Measurements from ENCODE around the gene SH3GL3.

SH3GL3 gene

GRCh38 chr15:83474578-83474977 is 27.4 kb downstream of the SH3GL3 start:
- TF ChIP-seq CTCF (IDR thresholded peaks at IDR 0.05; ENCODE audit: borderline replicate concordance, insufficient read depth, low read depth, low read length): no peak
- no peak overlapping the region for H3K4me3 ChIP-seq (ENCODE audit: low read depth, low read length)

- no peak for TF ChIP-seq CTCF (IDR thresholded peaks at IDR 0.05; ENCODE audit: borderline replicate concordance, insufficient read depth, low read depth, low read length)
- no peak overlapping the region for H3K4me3 ChIP-seq (ENCODE audit: low read depth, low read length)
Measured at GRCh38 chr15:83475551-83475950, 28.4 kb downstream of the SH3GL3 start.

GRCh38 chr15:83476066-83476465 is 28.9 kb downstream of the SH3GL3 start:
- H3K4me3 ChIP-seq (ENCODE audit: low read depth, low read length): no peak overlapping the region
- no peak for TF ChIP-seq CTCF (IDR thresholded peaks at IDR 0.05; ENCODE audit: borderline replicate concordance, insufficient read depth, low read depth, low read length)

- TF ChIP-seq CTCF (IDR thresholded peaks at IDR 0.05; ENCODE audit: borderline replicate concordance, insufficient read depth, low read depth, low read length): no peak
- H3K4me3 ChIP-seq (ENCODE audit: low read depth, low read length): no peak overlapping the region
Measured at GRCh38 chr15:83476708-83477107, 29.6 kb downstream of the SH3GL3 start.

GRCh38 chr15:83477172-83477807 is 30.1 kb downstream of the SH3GL3 start:
- no peak overlapping the region for H3K4me3 ChIP-seq (ENCODE audit: low read depth, low read length)
- TF ChIP-seq CTCF (IDR thresholded peaks at IDR 0.05; ENCODE audit: borderline replicate concordance, insufficient read depth, low read depth, low read length): no peak

GRCh38 chr15:83477808-83478537 is 30.8 kb downstream of the SH3GL3 start:
- no peak overlapping the region for H3K4me3 ChIP-seq (ENCODE audit: low read depth, low read length)
- no peak for TF ChIP-seq CTCF (IDR thresholded peaks at IDR 0.05; ENCODE audit: borderline replicate concordance, insufficient read depth, low read depth, low read length)

- no peak for TF ChIP-seq CTCF (IDR thresholded peaks at IDR 0.05; ENCODE audit: borderline replicate concordance, insufficient read depth, low read depth, low read length)
Measured at GRCh38 chr15:83483612-83484011, 36.5 kb downstream of the SH3GL3 start.

More at GRCh38 chr15:83483612-83484011, 36.5 kb downstream of the SH3GL3 start:
- no peak overlapping the region for H3K4me3 ChIP-seq (ENCODE audit: low read depth, low read length)

Measured in GM12875 (cell line).